NCI-H146 (cell line): ENCODE data around the gene LCN10.
A peak's percentile ranks its signal among the peaks of the same experiment; 100 is the strongest.
"Not testable (repeated sequence)": the region's sequence is repeated elsewhere in the genome, so short reads cannot be mapped to it uniquely, and the experiment has no call there.

ENCODE experiments used
- DNase-seq: peaks from one replicate; lab custom pipeline; 2025; lab: John Stamatoyannopoulos, UW

LCN10 gene

GRCh38 chr9:136771907-136772415 lies 29.2 kb upstream of the LCN10 start:
- DNase-seq: no peak

- peak; percentile 55 for DNase-seq
Observed at GRCh38 chr9:136769710-136770191, 27.0 kb upstream of the LCN10 start.

GRCh38 chr9:136766410-136767120 lies 23.8 kb upstream of the LCN10 start:
- peak; percentile 86 for DNase-seq

- DNase-seq: not testable (repeated sequence)
Observed at GRCh38 chr9:136765745-136766409, 23.1 kb upstream of the LCN10 start.

DNA sequence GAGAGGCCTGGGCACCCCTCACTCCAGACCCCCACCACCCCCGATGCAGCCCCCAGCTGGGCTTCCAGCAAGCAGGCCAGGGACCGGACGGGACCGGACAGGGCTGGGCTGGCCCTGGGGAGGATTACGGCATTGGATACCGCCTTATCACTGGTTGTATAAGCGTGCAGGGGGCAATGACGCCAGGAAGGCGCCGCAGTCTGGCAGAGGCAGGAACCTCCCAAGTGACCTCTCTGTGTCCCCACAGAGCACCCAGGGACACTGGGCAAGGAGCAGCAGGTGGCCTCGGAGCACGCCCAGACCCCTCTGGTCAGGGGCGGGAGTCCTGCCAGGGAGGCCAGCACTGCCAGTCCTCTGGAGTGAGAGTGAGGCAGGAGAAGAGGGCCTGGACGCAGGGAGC lies 22.3 kb upstream of the LCN10 start:
- DNase-seq: peak; percentile 19

GRCh38 chr9:136764301-136764891 lies 21.7 kb upstream of the LCN10 start, which contains the start of gene LCN15:
TSS of gene LCN15 (minus strand) at chr9:136764518. CDS start at chr9:136764488, 30 bp downstream.
- DNase-seq: peak; percentile 96

GRCh38 chr9:136763649-136764035 lies 20.9 kb upstream of the LCN10 start:
- DNase-seq: no peak

DNA sequence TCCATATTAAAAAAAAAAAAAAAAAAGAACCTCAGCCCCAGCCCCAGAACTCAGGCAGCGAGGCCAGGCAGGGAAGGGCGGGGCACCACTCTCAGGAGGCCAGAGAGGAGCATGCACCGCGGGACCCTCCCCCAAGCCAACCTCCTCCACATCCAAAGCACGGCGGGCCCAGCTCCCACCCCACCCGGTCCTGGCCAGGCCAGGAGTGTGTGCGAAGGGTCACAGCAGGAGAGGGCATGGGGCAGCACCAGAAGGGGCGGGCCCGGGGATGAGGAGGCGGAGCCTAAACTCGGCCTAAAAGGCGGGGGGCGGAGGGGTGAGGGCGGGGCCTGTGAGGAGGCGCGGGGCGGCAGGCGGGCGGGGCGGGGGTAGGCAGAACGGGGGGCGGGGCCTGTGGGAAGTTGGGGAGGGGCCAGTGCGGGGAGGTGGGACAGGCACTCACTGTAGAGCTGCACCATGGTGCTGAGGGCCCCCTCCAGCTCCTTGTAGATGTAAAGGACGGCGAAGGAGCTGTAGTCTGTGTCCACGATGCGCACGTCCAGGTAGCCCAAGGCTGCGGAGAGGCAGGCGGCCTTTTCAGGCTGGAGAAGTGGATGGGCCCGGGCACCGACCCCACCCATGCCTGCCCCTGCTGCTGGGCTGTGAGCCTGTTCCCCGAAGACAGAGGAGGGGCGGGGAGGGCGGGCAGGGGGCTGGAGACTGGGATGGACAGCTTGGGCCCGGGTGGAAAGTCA lies 20.3 kb upstream of the LCN10 start:
- DNase-seq: peak; percentile 42

- no peak for DNase-seq
Observed at GRCh38 chr9:136762221-136762691, 19.5 kb upstream of the LCN10 start.

DNA sequence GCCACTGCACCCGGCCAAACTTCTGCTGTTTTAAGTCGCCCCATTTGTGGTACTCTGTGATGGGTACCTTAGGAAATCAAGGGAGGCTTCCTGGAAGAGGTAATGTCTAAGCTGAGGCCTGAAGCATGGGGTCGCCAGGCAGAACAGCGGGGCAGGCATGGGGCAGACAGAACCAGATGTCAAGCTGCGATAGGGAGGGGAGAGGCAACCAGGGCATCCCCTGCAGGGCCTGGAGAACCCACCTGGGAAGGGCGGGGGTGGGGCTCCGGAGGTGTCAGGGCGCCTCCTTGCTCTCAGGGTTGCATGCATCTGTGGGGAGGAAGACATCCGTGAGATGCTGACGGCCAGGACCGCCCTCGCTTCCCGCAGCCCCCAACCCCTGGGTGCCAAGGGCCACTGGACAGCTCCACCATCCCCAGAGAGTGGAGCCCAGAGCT lies 18.8 kb upstream of the LCN10 start:
- no peak for DNase-seq

DNA sequence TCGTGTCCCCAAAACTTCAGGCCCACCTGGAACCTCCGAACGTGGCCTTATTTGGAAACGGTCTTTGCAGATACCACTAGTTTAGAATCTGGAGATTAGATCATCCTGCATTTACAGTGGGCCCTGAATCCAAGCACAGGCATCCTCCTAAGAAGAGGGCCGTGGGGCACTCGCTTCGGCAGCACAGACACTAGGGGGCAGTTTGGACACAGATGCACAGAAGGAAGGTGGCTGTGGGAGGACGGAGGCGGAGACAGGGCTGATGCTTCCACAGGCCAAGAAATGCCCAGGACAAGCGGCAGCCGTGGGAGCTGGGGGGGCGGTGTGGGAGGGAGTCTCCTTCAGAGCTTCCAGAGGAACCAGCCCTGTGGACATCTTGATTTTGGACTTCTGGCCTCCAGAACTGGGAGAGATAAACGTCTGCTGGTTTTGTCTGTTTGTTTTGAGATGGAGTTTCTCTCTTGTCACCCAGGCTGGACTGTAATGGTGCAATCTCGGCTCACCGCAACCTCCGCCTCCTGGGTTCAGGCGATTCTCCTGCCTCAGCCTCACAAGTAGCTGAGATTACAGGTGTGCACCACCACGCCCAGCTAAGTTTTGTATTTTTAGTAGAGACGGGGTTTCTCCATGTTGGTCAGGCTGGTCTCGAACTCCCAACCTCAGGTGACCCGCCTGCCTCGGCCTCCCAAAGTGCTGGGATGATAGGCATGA lies 18.2 kb upstream of the LCN10 start:
- peak; percentile 53 for DNase-seq

DNA sequence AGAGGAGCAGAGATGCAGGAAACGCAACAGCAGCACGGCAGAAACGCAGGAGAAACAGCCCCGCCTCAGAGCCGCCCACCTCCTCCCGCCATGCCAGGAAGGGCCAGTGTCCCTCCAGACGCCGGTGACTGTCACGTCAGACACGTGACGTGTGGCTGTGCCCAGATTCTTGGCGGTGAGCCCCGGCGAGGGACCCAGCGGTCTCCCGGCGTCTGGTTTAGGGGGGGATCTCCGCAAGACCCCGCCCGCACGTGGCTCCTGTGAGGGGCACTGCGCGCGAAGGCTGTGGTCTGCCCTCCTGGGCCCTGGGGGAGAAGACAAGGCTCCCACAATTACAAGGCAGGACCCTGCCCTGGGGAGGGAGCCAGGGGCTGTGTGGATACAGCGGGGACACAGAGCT lies 17.7 kb upstream of the LCN10 start:
- DNase-seq: no peak

DNA sequence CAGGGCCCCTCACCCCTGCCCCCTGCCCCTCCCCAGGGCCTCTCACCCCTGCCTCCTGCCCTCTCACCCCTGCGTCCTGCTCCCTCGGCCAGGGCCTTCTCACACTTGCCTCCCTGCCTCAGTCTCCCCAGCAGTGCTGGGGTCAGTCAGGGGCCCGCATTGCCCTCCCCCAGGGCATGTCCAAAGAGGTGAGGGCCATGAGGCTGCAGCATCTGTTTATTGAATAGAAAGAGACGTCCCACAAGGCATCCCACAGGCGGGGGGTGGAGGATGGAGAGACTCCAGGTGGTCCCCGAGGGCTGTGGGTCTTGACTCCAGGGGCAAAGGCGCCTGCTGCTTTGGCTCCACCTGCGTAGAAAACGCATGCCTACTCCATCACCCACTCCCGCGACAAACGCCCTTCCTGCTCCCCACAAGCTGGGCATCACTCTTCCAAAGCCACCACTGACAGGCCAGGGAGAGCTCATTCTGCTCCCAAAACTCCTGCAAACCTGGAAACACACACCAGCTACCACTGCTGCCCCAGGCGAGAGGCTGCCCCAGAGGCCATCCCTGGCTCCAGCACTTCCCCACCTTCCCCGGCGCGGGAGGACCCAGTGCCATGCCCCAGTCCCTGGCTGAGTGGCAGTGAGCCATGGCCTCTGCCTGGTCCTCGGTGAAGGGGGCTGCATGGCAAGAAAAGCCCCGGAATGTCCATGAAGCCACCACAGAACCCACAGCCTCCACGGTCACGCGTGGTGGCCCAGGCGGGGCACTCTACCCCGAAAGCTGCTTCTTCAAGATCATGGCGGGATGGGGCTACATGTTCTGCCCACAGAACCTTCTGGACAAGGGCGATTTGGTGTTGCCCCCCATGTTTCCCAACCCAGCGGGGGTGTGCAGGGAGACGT lies 16.9 kb upstream of the LCN10 start:
- no peak for DNase-seq

GRCh38 chr9:136759001-136759400 lies 16.3 kb upstream of the LCN10 start:
- no peak for DNase-seq

DNA sequence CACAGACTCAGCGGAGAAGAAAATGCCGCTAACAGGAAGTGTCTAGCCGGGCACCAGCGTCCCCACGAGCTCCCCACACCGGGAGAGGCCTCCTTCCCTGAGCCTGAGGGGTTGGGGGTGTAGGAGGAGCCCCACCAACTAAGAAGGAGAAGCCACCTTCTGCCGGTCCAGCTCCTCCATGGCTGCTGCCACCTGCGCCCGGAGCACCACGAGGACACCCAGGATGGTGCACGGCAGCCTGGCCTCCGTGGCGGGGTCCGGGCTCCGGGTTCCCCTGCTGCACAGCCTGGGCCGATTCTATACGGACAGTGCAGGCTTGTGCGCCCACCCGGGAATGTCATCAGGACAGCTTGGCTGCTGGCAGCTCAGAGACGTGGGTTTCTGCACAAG lies 15.0 kb upstream of the LCN10 start:
- no peak for DNase-seq

DNA sequence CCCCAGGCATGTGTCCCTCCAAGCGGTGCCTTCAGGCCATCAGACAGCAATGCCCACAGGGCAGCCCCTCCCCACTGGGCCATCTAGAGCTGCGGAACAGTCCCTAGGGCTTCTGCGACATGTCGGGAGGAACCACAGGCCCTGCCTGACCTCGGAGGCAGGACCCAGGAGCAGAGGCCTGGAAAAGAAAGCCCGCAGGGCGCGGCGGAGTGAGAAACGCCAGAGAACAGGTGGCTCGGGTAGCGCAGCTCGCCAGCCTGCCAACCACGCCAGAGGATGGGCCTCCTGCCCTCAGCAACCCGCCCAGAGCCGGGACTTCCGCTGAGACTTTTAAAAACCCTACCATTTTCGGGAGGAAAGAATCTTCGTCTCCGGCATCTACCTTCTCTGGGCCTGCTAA lies 14.6 kb upstream of the LCN10 start:
- DNase-seq: no peak

DNA sequence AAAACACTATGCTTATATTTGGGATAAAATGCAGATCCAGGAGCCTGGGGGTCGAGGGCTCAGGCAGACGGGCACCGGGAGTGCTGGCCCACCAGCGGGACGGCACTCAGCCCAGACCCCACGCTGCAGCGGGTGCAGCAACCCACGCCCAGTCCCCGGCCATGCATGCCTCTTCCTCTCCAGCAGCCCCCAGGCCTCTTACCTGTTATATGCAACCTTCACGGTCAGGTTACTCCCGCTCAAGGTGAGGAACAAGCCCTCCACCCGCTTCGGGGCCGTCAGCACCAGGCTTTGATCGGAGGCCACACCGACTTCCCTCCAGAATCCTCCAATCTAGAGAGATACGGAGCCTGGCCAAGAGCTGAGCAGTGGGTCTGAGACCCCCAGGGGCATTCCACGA lies 14.1 kb upstream of the LCN10 start:
- DNase-seq: no peak

DNA sequence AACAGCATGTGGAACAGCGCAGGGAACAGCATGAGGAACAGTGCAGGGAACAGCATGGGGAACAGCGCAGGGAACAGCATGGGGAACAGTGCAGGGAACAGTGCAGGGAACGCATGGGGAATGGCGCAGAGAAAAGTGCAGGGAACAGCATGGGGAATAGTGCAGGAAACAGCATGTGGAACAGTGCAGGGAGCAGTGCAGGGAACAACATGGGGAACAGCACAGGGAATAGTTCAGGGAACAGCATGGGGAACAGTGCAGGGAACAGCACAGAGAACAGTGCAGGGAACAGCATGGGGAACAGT lies 13.3 kb upstream of the LCN10 start:
- DNase-seq: no peak

DNA sequence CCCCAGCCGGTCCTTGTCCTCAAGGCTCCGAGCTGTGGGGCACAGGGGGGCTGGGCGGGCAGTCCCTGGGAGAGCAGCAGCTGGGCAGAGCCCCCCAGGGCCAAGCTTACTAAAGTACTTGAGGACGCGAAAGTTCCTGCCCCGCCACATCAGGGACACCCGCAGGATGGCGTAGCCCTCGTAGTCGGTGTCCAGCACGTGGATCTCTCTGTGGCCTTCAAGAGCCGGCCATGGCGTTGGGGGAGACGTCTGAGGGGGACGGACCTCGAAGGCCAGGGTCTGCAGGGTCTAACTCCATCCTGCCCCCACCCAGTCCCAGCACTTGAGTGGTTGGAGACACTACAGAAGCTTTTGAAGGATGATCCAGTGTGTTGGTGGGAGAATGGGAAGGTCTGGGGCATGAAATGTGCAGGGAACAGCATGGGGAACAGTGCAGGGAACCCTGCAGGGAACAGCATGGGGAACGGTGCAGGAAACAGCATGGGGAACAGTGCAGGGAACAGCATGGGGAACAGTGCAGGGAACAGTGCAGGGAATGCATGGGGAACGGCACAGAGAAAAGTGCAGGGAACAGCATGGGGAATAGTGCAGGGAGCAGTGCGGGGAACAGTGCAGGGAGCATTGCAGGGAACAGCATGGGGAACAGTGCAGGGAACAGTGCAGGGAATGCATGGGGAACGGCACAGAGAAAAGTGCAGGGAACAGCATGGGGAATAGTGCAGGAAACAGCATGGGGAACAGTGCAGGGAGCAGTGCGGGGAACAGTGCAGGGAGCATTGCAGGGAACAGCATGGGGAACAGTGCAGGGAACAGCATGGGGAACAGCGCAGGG lies 12.8 kb upstream of the LCN10 start:
- not testable (repeated sequence) for DNase-seq
